SK-N-SH treated with all-trans-retinoic acid at 6 μM for 48 hours (cell line): Measurements from ENCODE around the gene MOG.

Experiments used
- ATAC-seq: fragments of 200-7000 bp; cut with Tn5 transposase; 3 replicates; pipeline ENCODE4 v1.9.1; 2020; ENCODE audit warnings: mild to moderate bottlenecking, moderate library complexity
- ARNTL ChIP-seq: fragments of 450-650 bp; formaldehyde crosslinking; IDR thresholded peaks from 2 replicates; pipeline ENCODE4 v1.5.0; 2020; ENCODE audit warnings: low read depth, mild to moderate bottlenecking, moderate library complexity, borderline replicate concordance
- BACH2 ChIP-seq: fragments of 250-450 bp; sonication (Bioruptor Pico); IDR thresholded peaks from 2 replicates; pipeline ENCODE4 v1.9.0; 2021; ENCODE audit warnings: mild to moderate bottlenecking, borderline replicate concordance
- CSDC2 ChIP-seq: fragments of 250-450 bp; sonication (Bioruptor Pico); IDR thresholded peaks from 2 replicates; pipeline ENCODE4 v1.5.0; 2020; ENCODE audit warnings: mild to moderate bottlenecking, moderate library complexity
- ESRRG ChIP-seq: fragments of 250-450 bp; sonication (Bioruptor Pico); IDR thresholded peaks from 2 replicates; pipeline ENCODE4 v1.6.1; 2021; ENCODE audit warnings: mild to moderate bottlenecking
- GLIS3 ChIP-seq: fragments of 250-450 bp; sonication (Bioruptor Pico); IDR thresholded peaks from 2 replicates; pipeline ENCODE4 v1.5.0; 2020; ENCODE audit warnings: mild to moderate bottlenecking, moderate library complexity
- ISL1 ChIP-seq: fragments of 250-450 bp; sonication (Bioruptor Pico); IDR thresholded peaks from 2 replicates; pipeline ENCODE4 v2.1.2; 2022; ENCODE audit warnings: mild to moderate bottlenecking, moderate library complexity
- PPARA ChIP-seq: fragments of 250-450 bp; sonication (Bioruptor Pico); IDR thresholded peaks from 2 replicates; pipeline ENCODE4 v1.5.0; 2020; ENCODE audit warnings: mild to moderate bottlenecking, borderline replicate concordance
- RARB ChIP-seq: fragments of 250-450 bp; sonication (Bioruptor Pico); IDR thresholded peaks from 2 replicates; pipeline ENCODE4 v1.8.0; 2021; ENCODE audit warnings: mild to moderate bottlenecking, moderate library complexity
- SNAI2 ChIP-seq: fragments of 250-450 bp; sonication (Bioruptor Pico); IDR thresholded peaks from 2 replicates; pipeline ENCODE4 v1.5.0; 2020; ENCODE audit warnings: mild to moderate bottlenecking, moderate library complexity
- TCF4 ChIP-seq: fragments of 250-450 bp; sonication (Bioruptor Pico); IDR thresholded peaks from 2 replicates; pipeline ENCODE4 v1.8.0; 2021; ENCODE audit warnings: mild to moderate bottlenecking, moderate library complexity, borderline replicate concordance
- TOX ChIP-seq: fragments of 250-450 bp; sonication (Bioruptor Pico); IDR thresholded peaks from 2 replicates; pipeline ENCODE4 v1.8.0; 2021; ENCODE audit warnings: mild to moderate bottlenecking, moderate library complexity, borderline replicate concordance
- ZC3H10 ChIP-seq: fragments of 250-450 bp; sonication (Bioruptor Pico); IDR thresholded peaks from 2 replicates; pipeline ENCODE4 v1.5.1; 2021; ENCODE audit warnings: mild to moderate bottlenecking, moderate library complexity
- ZFP3 ChIP-seq: fragments of 250-450 bp; sonication (Bioruptor Pico); IDR thresholded peaks from 2 replicates; pipeline ENCODE4 v1.5.0; 2020; ENCODE audit warnings: mild to moderate bottlenecking, moderate library complexity
- ZFP30 ChIP-seq: fragments of 450-650 bp; formaldehyde crosslinking; IDR thresholded peaks from 2 replicates; pipeline ENCODE4 v1.5.0; 2022; ENCODE audit warnings: mild to moderate bottlenecking, moderate library complexity
- ZNF70 ChIP-seq: fragments of 450-650 bp; formaldehyde crosslinking; IDR thresholded peaks from 2 replicates; pipeline ENCODE4 v1.5.0; 2020; ENCODE audit warnings: mild to moderate bottlenecking, moderate library complexity
- ZNF8 ChIP-seq: fragments of 450-650 bp; formaldehyde crosslinking; IDR thresholded peaks from 2 replicates; pipeline ENCODE4 v1.5.0; 2020; ENCODE audit warnings: mild to moderate bottlenecking, moderate library complexity
- TF ChIP-seq, protein P1 (sequence below): fragments of 250-450 bp; sonication (Bioruptor Pico); IDR thresholded peaks from 2 replicates; pipeline ENCODE4 v1.8.0; 2020; ENCODE audit warnings: mild to moderate bottlenecking, moderate library complexity, borderline replicate concordance
- TF ChIP-seq, protein P2 (sequence below): fragments of 250-450 bp; sonication (Bioruptor Pico); IDR thresholded peaks from 2 replicates; pipeline ENCODE4 v1.5.1; 2020; ENCODE audit warnings: low read depth, mild to moderate bottlenecking, moderate library complexity
- TF ChIP-seq, protein P3 (sequence below): fragments of 250-450 bp; sonication (Bioruptor Pico); IDR thresholded peaks from 2 replicates; pipeline ENCODE4 v1.5.1; 2021; ENCODE audit warnings: mild to moderate bottlenecking, moderate library complexity
- TF ChIP-seq, protein P4 (sequence below): fragments of 250-450 bp; sonication (Bioruptor Pico); IDR thresholded peaks from 2 replicates; pipeline ENCODE4 v1.5.0; 2020; ENCODE audit warnings: mild to moderate bottlenecking, moderate library complexity
- TF ChIP-seq, protein P5 (sequence below): fragments of 250-450 bp; sonication (Bioruptor Pico); IDR thresholded peaks from 2 replicates; pipeline ENCODE4 v1.8.0; 2021; ENCODE audit warnings: low read depth, mild to moderate bottlenecking, moderate library complexity, borderline replicate concordance

MOG gene

DNA sequence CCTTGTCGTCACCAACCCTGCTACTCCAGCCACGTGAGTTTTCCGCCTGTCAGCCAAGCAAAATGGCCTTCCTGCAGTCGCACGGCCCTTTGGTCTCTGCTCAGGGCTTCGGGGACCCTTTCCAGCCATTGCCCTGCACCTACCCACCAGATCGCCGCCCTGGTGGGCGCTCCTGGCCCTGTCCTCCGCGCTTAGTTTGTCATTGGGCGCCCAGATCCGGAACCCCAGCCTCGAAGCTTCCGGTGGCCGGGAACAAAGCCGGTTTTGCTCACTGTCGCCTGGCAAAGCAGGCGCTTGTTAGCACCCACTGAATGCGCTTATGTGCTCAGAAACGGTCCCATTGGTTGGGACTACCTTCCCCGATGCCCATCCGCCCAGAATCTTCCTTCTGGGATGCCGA, 23.5 kb downstream of the MOG start:
- TF ChIP-seq ARNTL: no peak
- TF ChIP-seq SNAI2: no peak
- TF ChIP-seq ZNF70: no peak
- no peak for TF ChIP-seq PPARA (CRISPR knock-in tag)
- TF ChIP-seq ZFP30 (CRISPR knock-in tag): no peak
- TF ChIP-seq GLIS3 (CRISPR knock-in tag): no peak
- TF ChIP-seq, protein P1, sequence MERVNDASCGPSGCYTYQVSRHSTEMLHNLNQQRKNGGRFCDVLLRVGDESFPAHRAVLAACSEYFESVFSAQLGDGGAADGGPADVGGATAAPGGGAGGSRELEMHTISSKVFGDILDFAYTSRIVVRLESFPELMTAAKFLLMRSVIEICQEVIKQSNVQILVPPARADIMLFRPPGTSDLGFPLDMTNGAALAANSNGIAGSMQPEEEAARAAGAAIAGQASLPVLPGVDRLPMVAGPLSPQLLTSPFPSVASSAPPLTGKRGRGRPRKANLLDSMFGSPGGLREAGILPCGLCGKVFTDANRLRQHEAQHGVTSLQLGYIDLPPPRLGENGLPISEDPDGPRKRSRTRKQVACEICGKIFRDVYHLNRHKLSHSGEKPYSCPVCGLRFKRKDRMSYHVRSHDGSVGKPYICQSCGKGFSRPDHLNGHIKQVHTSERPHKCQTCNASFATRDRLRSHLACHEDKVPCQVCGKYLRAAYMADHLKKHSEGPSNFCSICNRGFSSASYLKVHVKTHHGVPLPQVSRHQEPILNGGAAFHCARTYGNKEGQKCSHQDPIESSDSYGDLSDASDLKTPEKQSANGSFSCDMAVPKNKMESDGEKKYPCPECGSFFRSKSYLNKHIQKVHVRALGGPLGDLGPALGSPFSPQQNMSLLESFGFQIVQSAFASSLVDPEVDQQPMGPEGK (CRISPR knock-in tag): no peak
- TF ChIP-seq, protein P2, sequence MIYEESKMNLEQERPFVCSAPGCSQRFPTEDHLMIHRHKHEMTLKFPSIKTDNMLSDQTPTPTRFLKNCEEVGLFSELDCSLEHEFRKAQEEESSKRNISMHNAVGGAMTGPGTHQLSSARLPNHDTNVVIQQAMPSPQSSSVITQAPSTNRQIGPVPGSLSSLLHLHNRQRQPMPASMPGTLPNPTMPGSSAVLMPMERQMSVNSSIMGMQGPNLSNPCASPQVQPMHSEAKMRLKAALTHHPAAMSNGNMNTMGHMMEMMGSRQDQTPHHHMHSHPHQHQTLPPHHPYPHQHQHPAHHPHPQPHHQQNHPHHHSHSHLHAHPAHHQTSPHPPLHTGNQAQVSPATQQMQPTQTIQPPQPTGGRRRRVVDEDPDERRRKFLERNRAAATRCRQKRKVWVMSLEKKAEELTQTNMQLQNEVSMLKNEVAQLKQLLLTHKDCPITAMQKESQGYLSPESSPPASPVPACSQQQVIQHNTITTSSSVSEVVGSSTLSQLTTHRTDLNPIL: no peak
- TF ChIP-seq TOX (CRISPR knock-in tag): no peak
- TF ChIP-seq ISL1 (CRISPR knock-in tag): no peak
- TF ChIP-seq ZFP3: no peak
- TF ChIP-seq, protein P3, sequence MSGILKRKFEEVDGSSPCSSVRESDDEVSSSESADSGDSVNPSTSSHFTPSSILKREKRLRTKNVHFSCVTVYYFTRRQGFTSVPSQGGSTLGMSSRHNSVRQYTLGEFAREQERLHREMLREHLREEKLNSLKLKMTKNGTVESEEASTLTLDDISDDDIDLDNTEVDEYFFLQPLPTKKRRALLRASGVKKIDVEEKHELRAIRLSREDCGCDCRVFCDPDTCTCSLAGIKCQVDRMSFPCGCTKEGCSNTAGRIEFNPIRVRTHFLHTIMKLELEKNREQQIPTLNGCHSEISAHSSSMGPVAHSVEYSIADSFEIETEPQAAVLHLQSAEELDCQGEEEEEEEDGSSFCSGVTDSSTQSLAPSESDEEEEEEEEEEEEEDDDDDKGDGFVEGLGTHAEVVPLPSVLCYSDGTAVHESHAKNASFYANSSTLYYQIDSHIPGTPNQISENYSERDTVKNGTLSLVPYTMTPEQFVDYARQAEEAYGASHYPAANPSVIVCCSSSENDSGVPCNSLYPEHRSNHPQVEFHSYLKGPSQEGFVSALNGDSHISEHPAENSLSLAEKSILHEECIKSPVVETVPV: no peak
- no peak for TF ChIP-seq BACH2 (CRISPR knock-in tag)
- TF ChIP-seq RARB (CRISPR knock-in tag): no peak
- TF ChIP-seq, all 23 proteins: peak for 0
- ATAC-seq: no peak

DNA sequence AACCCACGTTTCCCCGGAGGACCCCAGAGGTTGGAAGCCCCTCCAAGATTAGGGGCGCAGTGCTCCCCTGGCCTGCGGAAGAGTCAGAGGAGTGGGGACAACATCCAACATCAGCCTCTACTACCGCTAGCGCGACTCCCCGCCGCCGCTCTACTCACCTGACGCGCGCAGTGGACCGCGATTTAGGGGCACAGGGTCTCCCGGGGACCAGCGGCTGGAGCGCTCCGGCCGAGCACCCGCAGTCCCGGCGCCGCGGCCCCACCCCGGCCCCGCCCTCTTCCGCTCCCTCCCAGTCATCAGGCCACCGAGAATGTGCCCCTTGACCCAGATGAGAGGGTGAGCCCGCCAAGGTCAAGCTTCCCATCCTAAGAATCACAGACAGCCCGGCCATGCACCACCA, 24.0 kb downstream of the MOG start, which contains the start of gene ZFP57:
Gene ZFP57 (minus strand): TSS at position 249 of the 400 bp plus-strand sequence. CDS start 4,149 bp downstream, outside the sequence.
- TF ChIP-seq, protein P4, sequence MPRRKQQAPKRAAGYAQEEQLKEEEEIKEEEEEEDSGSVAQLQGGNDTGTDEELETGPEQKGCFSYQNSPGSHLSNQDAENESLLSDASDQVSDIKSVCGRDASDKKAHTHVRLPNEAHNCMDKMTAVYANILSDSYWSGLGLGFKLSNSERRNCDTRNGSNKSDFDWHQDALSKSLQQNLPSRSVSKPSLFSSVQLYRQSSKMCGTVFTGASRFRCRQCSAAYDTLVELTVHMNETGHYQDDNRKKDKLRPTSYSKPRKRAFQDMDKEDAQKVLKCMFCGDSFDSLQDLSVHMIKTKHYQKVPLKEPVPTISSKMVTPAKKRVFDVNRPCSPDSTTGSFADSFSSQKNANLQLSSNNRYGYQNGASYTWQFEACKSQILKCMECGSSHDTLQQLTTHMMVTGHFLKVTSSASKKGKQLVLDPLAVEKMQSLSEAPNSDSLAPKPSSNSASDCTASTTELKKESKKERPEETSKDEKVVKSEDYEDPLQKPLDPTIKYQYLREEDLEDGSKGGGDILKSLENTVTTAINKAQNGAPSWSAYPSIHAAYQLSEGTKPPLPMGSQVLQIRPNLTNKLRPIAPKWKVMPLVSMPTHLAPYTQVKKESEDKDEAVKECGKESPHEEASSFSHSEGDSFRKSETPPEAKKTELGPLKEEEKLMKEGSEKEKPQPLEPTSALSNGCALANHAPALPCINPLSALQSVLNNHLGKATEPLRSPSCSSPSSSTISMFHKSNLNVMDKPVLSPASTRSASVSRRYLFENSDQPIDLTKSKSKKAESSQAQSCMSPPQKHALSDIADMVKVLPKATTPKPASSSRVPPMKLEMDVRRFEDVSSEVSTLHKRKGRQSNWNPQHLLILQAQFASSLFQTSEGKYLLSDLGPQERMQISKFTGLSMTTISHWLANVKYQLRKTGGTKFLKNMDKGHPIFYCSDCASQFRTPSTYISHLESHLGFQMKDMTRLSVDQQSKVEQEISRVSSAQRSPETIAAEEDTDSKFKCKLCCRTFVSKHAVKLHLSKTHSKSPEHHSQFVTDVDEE: no peak
- TF ChIP-seq GLIS3 (CRISPR knock-in tag): no peak
- no peak for TF ChIP-seq ISL1 (CRISPR knock-in tag)
- TF ChIP-seq PPARA (CRISPR knock-in tag): no peak
- TF ChIP-seq TCF4 (CRISPR knock-in tag): no peak
- no peak for TF ChIP-seq CSDC2
- TF ChIP-seq ZFP30 (CRISPR knock-in tag): no peak
- TF ChIP-seq, protein P3: no peak
- no peak for TF ChIP-seq ZC3H10 (CRISPR knock-in tag)
- no peak for ATAC-seq

DNA sequence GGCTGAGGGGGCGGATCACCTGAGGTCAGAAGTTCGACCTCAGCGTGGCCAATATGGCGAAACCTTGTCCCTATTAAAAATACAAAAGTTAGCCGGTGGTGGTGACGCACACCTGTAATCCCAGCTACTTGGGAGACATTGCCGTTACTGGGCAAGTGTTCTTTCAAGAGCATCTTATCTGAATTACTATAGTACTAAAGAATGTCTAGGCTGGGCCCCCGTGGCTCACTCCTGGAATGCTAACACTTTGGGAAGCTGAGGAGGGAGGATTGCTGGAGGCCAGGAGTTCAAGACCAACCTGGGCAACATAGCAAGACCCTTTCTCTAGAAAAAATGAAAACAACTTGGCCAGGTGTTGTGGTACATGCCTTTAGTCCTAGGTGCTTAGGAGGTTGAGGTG, 24.9 kb downstream of the MOG start:
- no peak for ATAC-seq
- TF ChIP-seq, protein P2: no peak
- TF ChIP-seq RARB (CRISPR knock-in tag) (no peak), ZNF8 (CRISPR knock-in tag) (no peak), ZFP30 (CRISPR knock-in tag) (no peak), GLIS3 (CRISPR knock-in tag) (no peak), ESRRG (CRISPR knock-in tag) (no peak), TOX (CRISPR knock-in tag) (no peak), ZFP3 (no peak), CSDC2 (no peak)
- TF ChIP-seq, protein P4: no peak
- TF ChIP-seq, protein P5, sequence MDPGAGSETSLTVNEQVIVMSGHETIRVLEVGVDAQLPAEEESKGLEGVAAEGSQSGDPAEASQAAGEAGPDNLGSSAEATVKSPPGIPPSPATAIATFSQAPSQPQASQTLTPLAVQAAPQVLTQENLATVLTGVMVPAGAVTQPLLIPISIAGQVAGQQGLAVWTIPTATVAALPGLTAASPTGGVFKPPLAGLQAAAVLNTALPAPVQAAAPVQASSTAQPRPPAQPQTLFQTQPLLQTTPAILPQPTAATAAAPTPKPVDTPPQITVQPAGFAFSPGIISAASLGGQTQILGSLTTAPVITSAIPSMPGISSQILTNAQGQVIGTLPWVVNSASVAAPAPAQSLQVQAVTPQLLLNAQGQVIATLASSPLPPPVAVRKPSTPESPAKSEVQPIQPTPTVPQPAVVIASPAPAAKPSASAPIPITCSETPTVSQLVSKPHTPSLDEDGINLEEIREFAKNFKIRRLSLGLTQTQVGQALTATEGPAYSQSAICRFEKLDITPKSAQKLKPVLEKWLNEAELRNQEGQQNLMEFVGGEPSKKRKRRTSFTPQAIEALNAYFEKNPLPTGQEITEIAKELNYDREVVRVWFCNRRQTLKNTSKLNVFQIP (CRISPR knock-in tag): no peak
- TF ChIP-seq, protein P3: no peak
